K562 (cell line): ENCODE measurements around the gene CAMK1D. TPM values are rescaled to one million over a fixed set of nuclear protein-coding genes. Genes with fewer than 3 reads are reported as not detected.

ENCODE experiments used
- ATAC-seq: fragments of 200-7000 bp; cut with Tn5 transposase; 3 replicates; pipeline ENCODE4 v1.9.1; 2020; ENCODE audit warnings: moderate library complexity
- BruUV-seq: library from RNA; stranded (reverse); fragments of 400-500 nt; replicated peaks from 2 replicates; lab custom pipeline; 2021; lab: Mats Ljungman, UMichigan
- CTCF ChIA-PET: fragments of 300-600 bp; formaldehyde crosslinking; extraction: SDS; loops from one replicate; lab custom pipeline; 2021; ENCODE audit warnings: low intra/inter-chr PET ratio; lab: Yijun Ruan, JAX
- POLR2A ChIA-PET: fragments of 300-600, 350-650 bp; sonication (Branson Sonifier 250); formaldehyde crosslinking; extraction: SDS; loops from one replicate; lab custom pipeline; 2021; ENCODE audit warnings: antibody characterized with exemption, inconsistent platforms; lab: Yijun Ruan, JAX
- DNase-seq, 4 experiments: peaks; one replicate each; pipeline versions ENCODE4 v3.0.0 to v3.0.0-alpha.2; 2011 to 2018; ENCODE audit warnings: low spot score in 3 of 4, mixed read lengths in 3 of 4; ENCODE audit errors: extremely low read depth in 1 of 4
- FAIRE-seq: peaks from 2 replicates; lab custom pipeline; 2011; peaks lifted over from hg19 to GRCh38; lab: Jason Lieb, UNC
- H2AFZ ChIP-seq: 2 replicates; pipeline ENCODE4 v1.6.0; 2011; ENCODE audit warnings: low read depth, low read length, control low read depth, inconsistent platforms
- H3K27ac ChIP-seq: fragments of 200-600 bp; 3 replicates; pipeline ENCODE4 v1.8.0; 2011; ENCODE audit warnings: low read depth, mild to moderate bottlenecking, control low read depth, inconsistent platforms, low read length, moderate library complexity, mixed read lengths; ENCODE audit errors: extremely low read depth
- H3K27me3 ChIP-seq, 2 experiments: fragments of 300-600 bp in 1 of 2; 2 replicates in 1 of 2; 3 replicates in 1 of 2; pipeline versions ENCODE4 v1.6.0 to v1.8.0; 2011; ENCODE audit warnings: inconsistent platforms in 2 of 2, low read length in 2 of 2, mild to moderate bottlenecking in 1 of 2, mixed read lengths in 1 of 2, moderate library complexity in 1 of 2; ENCODE audit not compliant: control insufficient read depth in 2 of 2, insufficient read depth in 2 of 2
- H3K36me3 ChIP-seq: fragments of 300-600 bp; 3 replicates; pipeline ENCODE4 v1.8.0; 2011; ENCODE audit warnings: mild to moderate bottlenecking, low read length, inconsistent platforms; ENCODE audit not compliant: control insufficient read depth, insufficient read depth
- H3K4me1 ChIP-seq, 2 experiments: fragments of 200-600 bp in 1 of 2; replicated peaks in 1 of 2; 2 replicates in 1 of 2; 3 replicates in 1 of 2; pipeline versions ENCODE4 v1.5.1 to v1.8.0; 2011; ENCODE audit warnings: inconsistent platforms in 2 of 2, low read length in 2 of 2, mild to moderate bottlenecking in 1 of 2, mixed read lengths in 1 of 2, moderate library complexity in 1 of 2; ENCODE audit not compliant: control insufficient read depth in 2 of 2, insufficient read depth in 2 of 2
- H3K4me2 ChIP-seq: 2 replicates; pipeline ENCODE4 v1.6.1; 2011; ENCODE audit warnings: low read length, control low read depth, inconsistent platforms, mixed read lengths; ENCODE audit not compliant: insufficient read depth
- H3K4me3 ChIP-seq: fragments of 200-600 bp; sonication (generic), shearing (Covaris generic); 2 replicates; pipeline ENCODE4 v1.5.1; 2016; ENCODE audit warnings: control low read depth, inconsistent platforms
- H3K79me2 ChIP-seq: fragments of 200-600 bp; 3 replicates; pipeline ENCODE4 v1.8.0; 2011; ENCODE audit warnings: low read length, inconsistent platforms; ENCODE audit not compliant: control insufficient read depth, insufficient read depth
- H3K9ac ChIP-seq, 2 experiments: 2 replicates each; pipeline versions ENCODE4 v1.6.0 to v1.6.1; 2011; ENCODE audit warnings: low read depth in 2 of 2, low read length in 2 of 2, control low read depth in 1 of 2, inconsistent platforms in 1 of 2, mild to moderate bottlenecking in 1 of 2, mixed read lengths in 1 of 2; ENCODE audit not compliant: insufficient read depth in 1 of 2
- H3K9me1 ChIP-seq: one replicate; pipeline ENCODE4 v1.6.0; 2011; ENCODE audit warnings: inconsistent platforms, mild to moderate bottlenecking, low read length, moderate library complexity; ENCODE audit not compliant: control insufficient read depth, insufficient read depth
- H3K9me3 ChIP-seq: replicated peaks from 2 replicates; pipeline ENCODE4 v1.5.1; 2011; ENCODE audit warnings: low read depth, low read length, inconsistent platforms; ENCODE audit not compliant: control insufficient read depth, insufficient read depth
- H4K20me1 ChIP-seq: replicated peaks from 2 replicates; pipeline ENCODE4 v1.6.1; 2011; ENCODE audit warnings: low read length, inconsistent platforms, mixed read lengths; ENCODE audit not compliant: control insufficient read depth, insufficient read depth
- KLF1 ChIP-seq: fragments of 450-650 bp; IDR thresholded peaks from 2 replicates; pipeline ENCODE4 v1.6.1; 2016; ENCODE audit warnings: missing genetic modification characterization, missing compliant biosample characterization
- NFRKB ChIP-seq: fragments of 450-650 bp; IDR thresholded peaks from 2 replicates; pipeline ENCODE4 v1.6.1; 2016; ENCODE audit warnings: low read depth
- SRF ChIP-seq, 2 experiments: fragments of 250-450, 450-650 bp in 1 of 2; sonication (Bioruptor Pico) in 1 of 2; sonication (generic) in 1 of 2; formaldehyde crosslinking; IDR thresholded peaks; 2 replicates each; pipeline versions ENCODE4 v1.5.0 to v1.5.1; 2020 to 2022; ENCODE audit warnings: mild to moderate bottlenecking in 1 of 2, missing genetic modification reagents in 1 of 2
- XRCC4 ChIP-seq: IDR thresholded peaks from one replicate; pipeline ENCODE4 v1.6.1; 2011; ENCODE audit not compliant: insufficient read depth, insufficient read length; ENCODE audit errors: extremely low read depth
- WGBS: fragments of 100-300 bp; shearing (Covaris generic); methylation state at CpG from one replicate; pipeline ENCODE4 v1.1.6; 2016; ENCODE audit warnings: low coverage, mixed read lengths; ENCODE audit not compliant: insufficient coverage; ENCODE audit errors: missing lambda C conversion rate; 5-methylcytosine and 5-hydroxymethylcytosine counted together
- in situ Hi-C: fragments of 300-500 bp; cut with MboI; formaldehyde crosslinking; loops from 4 replicates; pipeline ENCODE4 v1.15.0; 2018; ENCODE audit warnings: inconsistent platforms, mixed read lengths
- intact Hi-C: fragments of 100-400 bp; cut with micrococcal nuclease; formaldehyde crosslinking; loops from 2 replicates; pipeline ENCODE4 v1.14.2; 2022
- polyA plus RNA-seq, 8 experiments: library from polyadenylated mRNA; depleted of rRNA in 4 of 8; stranded (reverse) in 5 of 8; unstranded in 3 of 8; fragments of >200 nt; fragmentation: Nextera tagmentation in 2 of 8; fragmentation: Illumina TruSeq in 1 of 8; extraction: Ambion mirVana in 2 of 8; extraction: Trizol in 1 of 8; gene quantifications; 2 replicates each; pipeline versions ENCODE4 v1.2.1 to v1.2.3, GENCODE V29; 2011 to 2014; ENCODE audit warnings: inconsistent platforms in 1 of 8, missing spikeins in 1 of 8
- total RNA-seq, 7 experiments: library from RNA; depleted of rRNA in 6 of 7; stranded (reverse); fragments of >200 nt in 6 of 7; fragmentation: Illumina TruSeq in 2 of 7; extraction: Trizol in 2 of 7; gene quantifications; 2 replicates each; pipeline versions ENCODE4 v1.2.1 to v1.2.3, GENCODE V29; 2011 to 2021; ENCODE audit warnings: low replicate concordance in 1 of 7
- TF ChIP-seq, protein P1 (sequence below): fragments of 250-450 bp; sonication (Bioruptor Pico); IDR thresholded peaks from 2 replicates; pipeline ENCODE4 v1.9.0; 2021; ENCODE audit warnings: mild to moderate bottlenecking

CAMK1D gene
- total and polyA plus RNA-seq, 9 of the 15 experiments (the other 6 are each of a cell fraction or from before 2014, with no cell fraction given): 0.12 to 0.24 (median 0.20) TPM; not detected in 5

DNA sequence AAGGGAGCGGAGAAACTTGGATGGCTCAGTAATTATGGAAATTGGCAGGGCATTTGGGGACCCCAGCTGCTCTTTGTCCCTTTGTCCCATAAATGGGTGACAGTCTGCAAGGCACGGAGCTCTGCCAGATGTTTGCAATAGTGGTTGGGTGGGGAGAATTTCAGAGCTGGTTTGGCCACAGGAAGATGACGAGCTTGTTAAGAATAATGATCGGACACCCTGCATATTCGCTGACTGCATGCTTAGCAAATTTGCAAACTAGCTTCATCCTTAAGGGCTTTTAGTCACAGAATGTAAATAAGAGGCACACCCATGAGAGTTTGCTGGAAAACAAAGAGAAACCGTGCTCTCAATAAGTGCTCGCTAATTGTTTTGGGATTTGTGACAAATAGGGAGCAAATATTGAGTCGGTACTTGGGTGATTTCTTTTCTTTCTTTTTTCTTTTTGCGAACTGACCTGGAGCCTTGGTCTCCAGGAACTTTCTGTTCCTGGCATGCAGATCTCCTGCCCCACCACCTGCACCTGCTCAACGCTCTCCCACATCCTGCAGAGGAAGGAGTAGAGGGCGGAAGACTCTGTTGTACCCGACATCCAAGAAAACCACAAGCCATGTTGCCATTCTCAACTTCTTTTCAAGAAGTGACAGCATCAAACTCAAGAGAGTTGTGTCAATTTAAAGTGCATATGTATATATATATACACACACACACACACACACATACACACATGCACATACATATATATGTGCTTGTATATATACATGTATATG lies 238.9 kb downstream of the CAMK1D start:
- intact Hi-C loops (no loop called here), in situ Hi-C loops (no loop called here)
- WGBS: under 1% methylated on average over 12 of the region's 12 CpGs
- ATAC-seq (no peak), FAIRE-seq (no peak), DNase-seq (no peak)
- H3K79me2 ChIP-seq: no peaks in the 10 kb centered on the region
- no peaks in the 10 kb centered on the region for H3K36me3 ChIP-seq
- POLR2A ChIA-PET: no interaction called here
- H3K9ac ChIP-seq: no peak overlapping the region
- H2AFZ ChIP-seq: no peak overlapping the region
- no peaks in the 10 kb centered on the region for H4K20me1 ChIP-seq
- no TSS peak for BruUV-seq
- H3K9me3 ChIP-seq: no peaks in the 10 kb centered on the region
- no peak for TF ChIP-seq NFRKB
- no peak for TF ChIP-seq XRCC4
- no peak for TF ChIP-seq SRF (CRISPR knock-in tag; IDR thresholded peaks at IDR 0.05)
- TF ChIP-seq KLF1: no peak
- TF ChIP-seq, protein P1, sequence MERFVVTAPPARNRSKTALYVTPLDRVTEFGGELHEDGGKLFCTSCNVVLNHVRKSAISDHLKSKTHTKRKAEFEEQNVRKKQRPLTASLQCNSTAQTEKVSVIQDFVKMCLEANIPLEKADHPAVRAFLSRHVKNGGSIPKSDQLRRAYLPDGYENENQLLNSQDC (CRISPR knock-in tag): no peak
- H3K27ac ChIP-seq: no peak overlapping the region
- H3K4me1 ChIP-seq: no peaks in the 10 kb centered on the region
- H3K9me1 ChIP-seq: no peaks in the 10 kb centered on the region
- CTCF ChIA-PET: no interaction called here
- no peak overlapping the region for H3K4me2 ChIP-seq
- H3K4me3 ChIP-seq: no peak overlapping the region
- H3K27me3 ChIP-seq: peaks cover 15 to 36% of the 10 kb centered on the region in 2 experiments; a peak in 4 of 5 replicates
